NCI-H510A (cell line): ENCODE data around the gene LCP2.

Source experiments
- DNase-seq: peaks from one replicate; lab custom pipeline; 2025; lab: John Stamatoyannopoulos, UW

Gene LCP2

DNA sequence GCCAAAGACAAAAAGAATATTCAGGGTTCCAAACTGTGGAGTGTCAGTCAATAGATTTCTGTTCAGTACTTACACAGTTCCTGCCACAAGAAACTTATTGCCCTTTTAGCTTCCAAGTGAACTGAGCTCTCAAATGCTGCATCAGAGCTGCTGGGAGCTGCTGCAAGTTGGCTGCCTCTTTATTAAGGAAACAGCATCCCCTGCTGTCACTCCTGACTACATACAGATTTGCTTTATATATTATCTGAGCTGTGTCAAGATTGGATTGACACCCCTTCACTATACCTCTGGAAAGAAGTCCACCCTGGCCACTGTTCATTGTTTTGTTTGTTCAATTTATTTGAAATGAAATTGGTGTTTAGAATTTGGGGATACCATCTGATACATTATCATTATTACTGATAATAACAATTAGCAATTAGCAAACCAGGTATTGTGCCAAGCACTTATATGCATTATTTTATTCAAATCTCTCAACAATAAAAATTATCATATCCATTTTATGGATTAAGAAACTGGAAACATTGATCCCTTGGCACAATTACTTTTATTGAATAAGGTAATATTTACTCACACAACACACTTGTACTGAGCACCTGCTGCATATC, 81.2 kb downstream of the LCP2 start:
- DNase-seq, result peak; percentile 1

DNA sequence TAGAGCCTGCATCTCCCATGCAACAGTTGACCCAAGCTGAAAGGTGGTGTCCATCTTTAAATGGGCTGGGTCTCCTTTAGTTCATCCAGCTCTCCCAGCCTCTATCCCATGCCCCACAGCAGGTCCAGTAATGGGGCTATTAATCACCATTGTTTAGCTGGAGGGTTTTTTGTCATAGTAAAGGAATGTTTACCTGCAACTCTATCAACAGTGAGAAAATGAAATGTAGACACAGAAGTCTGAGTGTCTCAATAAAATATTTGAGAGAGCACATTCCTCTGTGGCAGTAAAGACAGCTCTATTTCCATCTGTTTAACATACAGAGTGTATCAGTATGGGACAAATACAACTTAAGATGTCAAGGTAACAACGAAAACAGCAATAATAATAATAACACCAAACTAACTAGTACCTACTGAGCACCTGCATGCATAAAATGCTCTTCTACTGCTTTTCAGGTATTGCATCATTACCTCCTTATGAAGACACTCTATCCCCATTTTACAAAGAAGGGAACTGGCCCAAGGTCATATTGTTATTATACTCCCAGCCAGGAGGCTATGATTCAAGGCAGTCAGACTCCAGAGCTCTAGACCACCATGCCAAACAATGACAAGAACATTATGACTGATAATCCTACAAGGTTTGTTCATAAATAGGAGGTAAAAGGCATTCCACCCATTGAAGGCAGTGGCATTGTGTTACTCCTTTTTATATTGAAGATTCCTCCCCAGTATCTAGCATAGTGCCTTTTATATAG, 85.8 kb downstream of the LCP2 start:
- no peak for DNase-seq

DNA sequence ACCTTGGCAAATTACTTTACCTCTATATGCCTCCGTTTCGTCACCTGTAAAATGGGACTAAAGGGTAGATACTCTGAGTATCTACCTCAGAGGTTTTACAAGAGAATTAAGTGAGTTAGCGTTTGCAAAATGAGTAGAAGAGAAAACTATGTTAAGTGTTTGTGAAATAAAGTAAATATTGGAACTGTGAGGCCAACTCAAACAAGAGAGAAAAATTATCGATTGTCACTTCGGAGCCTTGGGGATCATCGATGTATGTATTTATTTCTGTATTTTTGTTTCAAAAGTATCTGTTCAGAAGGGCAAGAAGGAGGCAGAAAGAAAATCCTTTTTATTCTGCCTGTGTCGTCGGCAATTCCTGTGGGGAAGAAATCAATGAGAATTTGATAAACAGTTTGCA, 90.6 kb downstream of the LCP2 start:
- no peak for DNase-seq

DNA sequence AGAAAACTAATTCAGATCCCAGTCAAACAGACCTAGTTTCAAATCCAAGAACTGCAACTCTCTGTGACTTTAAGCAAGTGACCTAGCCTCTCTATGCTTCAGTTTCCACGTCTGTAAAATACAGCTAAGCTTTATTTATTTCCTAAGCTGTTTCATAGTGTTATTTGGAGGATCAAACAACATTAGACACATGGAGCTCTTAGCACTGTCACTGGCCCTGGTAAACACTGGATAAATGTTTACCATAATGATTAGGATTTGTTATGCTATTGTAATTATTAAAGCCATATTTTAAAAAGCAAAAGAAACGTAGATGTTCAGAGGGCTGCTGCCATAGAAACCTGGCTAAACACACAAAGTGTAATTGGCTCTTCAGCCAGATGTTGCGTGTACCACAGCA, 91.4 kb downstream of the LCP2 start:
- DNase-seq, result no peak

DNA sequence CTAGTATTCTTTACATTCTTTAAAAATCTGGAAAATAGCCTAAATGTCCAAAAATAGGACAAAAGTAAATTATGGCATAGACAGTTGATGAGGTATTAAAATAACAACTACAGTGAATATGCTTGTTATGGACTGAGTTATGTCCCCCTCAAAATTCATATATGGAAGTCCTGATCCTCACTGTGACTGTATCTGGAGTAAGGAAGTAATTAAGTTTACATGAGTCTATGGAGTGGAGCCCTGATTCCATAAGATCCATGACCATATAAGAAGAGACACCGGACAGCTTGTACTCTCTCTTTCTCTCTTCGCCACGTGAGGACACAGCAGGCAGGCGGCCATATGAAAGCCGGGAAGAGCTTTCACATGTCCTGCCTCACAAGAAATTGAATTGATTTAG, 93.4 kb downstream of the LCP2 start:
- no peak for DNase-seq

DNA sequence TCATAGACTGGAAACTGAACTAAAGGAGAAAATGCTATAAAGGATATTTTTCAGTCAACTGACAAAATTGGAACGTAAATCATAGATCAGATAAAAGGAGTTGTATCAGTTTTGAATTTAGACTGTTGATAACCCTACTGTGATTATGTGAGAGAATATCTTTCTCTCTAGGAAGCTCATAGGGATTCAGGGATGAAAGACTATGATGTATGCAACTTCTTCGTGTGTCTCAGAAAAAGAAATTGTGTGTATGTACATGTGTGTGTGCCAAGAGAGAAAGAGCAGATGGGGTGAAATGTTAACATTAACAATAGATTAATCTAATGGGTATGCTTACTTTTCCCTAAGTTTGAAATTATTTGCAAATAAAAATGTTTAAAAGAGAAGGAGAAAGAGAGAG, 95.5 kb downstream of the LCP2 start:
- DNase-seq, result no peak

DNA sequence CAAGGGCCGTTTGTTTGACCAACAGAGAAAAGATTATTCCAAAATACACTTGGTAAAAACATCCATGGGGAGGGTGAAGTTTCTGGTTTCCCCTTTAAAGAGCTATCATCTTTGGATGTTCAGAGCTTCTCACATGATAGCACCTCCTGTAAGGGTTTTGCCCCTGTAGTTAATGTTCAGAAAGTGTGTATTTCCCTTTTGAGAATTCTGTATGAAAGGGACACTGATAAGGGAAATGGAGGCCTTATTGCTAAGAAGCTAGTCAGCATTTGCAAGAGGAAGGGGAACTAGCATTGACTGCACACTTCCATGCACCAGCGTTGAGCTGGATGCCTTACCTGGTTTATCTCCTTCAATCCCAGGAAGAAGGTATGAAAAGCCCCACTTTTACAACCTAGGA, 96.3 kb downstream of the LCP2 start:
- DNase-seq, result no peak

DNA sequence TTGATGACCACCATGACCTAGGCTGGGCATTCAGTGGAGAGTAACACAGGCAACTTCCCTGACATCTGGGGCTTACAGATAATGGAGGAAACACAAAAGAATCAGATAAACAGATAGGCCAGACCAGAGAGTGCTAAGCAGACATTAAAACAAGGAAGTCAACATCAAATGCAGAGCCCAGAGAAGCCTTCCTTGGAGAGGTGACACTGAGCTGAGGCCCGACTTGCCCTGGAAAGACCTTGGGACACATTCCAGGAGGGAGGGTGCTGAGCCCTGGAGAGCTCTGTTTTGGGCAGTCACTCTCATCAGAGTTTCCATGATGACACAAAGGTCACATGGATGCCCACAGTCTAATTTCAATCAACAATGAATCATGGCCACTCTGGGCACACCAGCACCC, 96.7 kb downstream of the LCP2 start:
- no peak for DNase-seq
